IMR-90 (cell line): ENCODE measurements around the gene CRTAC1. TPM values are rescaled to one million over a fixed set of nuclear protein-coding genes. Genes with fewer than 3 reads are reported as not detected.

Source experiments
- ATAC-seq: fragments of 200-7000 bp; cut with Tn5 transposase; 2 replicates; pipeline ENCODE4 v1.9.1; 2020; ENCODE audit warnings: low read depth, mild to moderate bottlenecking, moderate library complexity
- BruUV-seq: library from RNA; stranded (reverse); fragments of 400-500 nt; replicated peaks from 2 replicates; lab custom pipeline; 2021; lab: Mats Ljungman, UMichigan
- CTCF ChIA-PET: fragments of 300-600 bp; formaldehyde crosslinking; extraction: SDS; loops from one replicate; lab custom pipeline; 2021; ENCODE audit warnings: antibody characterized with exemption; lab: Yijun Ruan, JAX
- POLR2A ChIA-PET: fragments of 300-600 bp; sonication (Branson Sonifier 250); formaldehyde crosslinking; loops from one replicate; lab custom pipeline; 2022; ENCODE audit warnings: antibody characterized with exemption; ENCODE audit not compliant: unreplicated experiment; lab: Charles Lee
- DNase-seq: peaks from one replicate; pipeline ENCODE4 v3.0.0; 2013
- H2AFZ ChIP-seq: replicated peaks from 2 replicates; pipeline ENCODE3; 2013; ENCODE audit warnings: low read length, mild to moderate bottlenecking; ENCODE audit not compliant: poor library complexity
- H2AK5ac ChIP-seq: 2 replicates; pipeline ENCODE4 v1.6.1; 2013; ENCODE audit warnings: low read depth, low read length, inconsistent platforms
- H2AK9ac ChIP-seq: replicated peaks from 2 replicates; pipeline ENCODE3; 2013; ENCODE audit warnings: mild to moderate bottlenecking, low read depth, low read length, moderate library complexity; ENCODE audit not compliant: poor library complexity
- H2BK120ac ChIP-seq: 2 replicates; pipeline ENCODE4 v1.6.1; 2013; ENCODE audit warnings: low read depth, low read length, inconsistent platforms
- H2BK15ac ChIP-seq: 3 replicates; pipeline ENCODE4 v1.6.1; 2013; ENCODE audit warnings: low read depth, low read length, inconsistent platforms
- H2BK20ac ChIP-seq: 2 replicates; pipeline ENCODE4 v1.6.1; 2013; ENCODE audit warnings: low read depth, mild to moderate bottlenecking, inconsistent platforms, low read length, moderate library complexity
- H2BK5ac ChIP-seq: 2 replicates; pipeline ENCODE4 v1.6.1; 2013; ENCODE audit warnings: mild to moderate bottlenecking, low read depth, low read length, inconsistent platforms; ENCODE audit not compliant: poor library complexity, severe bottlenecking
- H3K14ac ChIP-seq: replicated peaks from 2 replicates; pipeline ENCODE4 v1.6.1; 2013; ENCODE audit warnings: low read depth, low read length, inconsistent platforms
- H3K18ac ChIP-seq: 2 replicates; pipeline ENCODE4 v1.6.1; 2013; ENCODE audit warnings: low read depth, low read length, control low read depth
- H3K23ac ChIP-seq: 2 replicates; pipeline ENCODE4 v1.6.1; 2013; ENCODE audit warnings: low read depth, low read length, inconsistent platforms
- H3K27ac ChIP-seq: 2 replicates; pipeline ENCODE4 v1.5.1; 2013; ENCODE audit warnings: mild to moderate bottlenecking, control low read depth, low read length; ENCODE audit not compliant: insufficient read depth
- H3K27me3 ChIP-seq: 2 replicates; pipeline ENCODE4 v1.6.1; 2013; ENCODE audit warnings: low read length; ENCODE audit not compliant: control insufficient read depth, insufficient read depth
- H3K36me3 ChIP-seq: 2 replicates; pipeline ENCODE4 v1.6.1; 2013; ENCODE audit warnings: low read length, mixed read lengths; ENCODE audit not compliant: control insufficient read depth, insufficient read depth
- H3K4ac ChIP-seq: 2 replicates; pipeline ENCODE4 v1.6.1; 2013; ENCODE audit warnings: low read depth, low read length, inconsistent platforms
- H3K4me1 ChIP-seq: 2 replicates; pipeline ENCODE4 v1.6.1; 2013; ENCODE audit warnings: low read length, mixed read lengths; ENCODE audit not compliant: control insufficient read depth, insufficient read depth
- H3K4me2 ChIP-seq: 2 replicates; pipeline ENCODE4 v1.6.1; 2013; ENCODE audit warnings: low read depth, mild to moderate bottlenecking, control low read depth, low read length, moderate library complexity
- H3K4me3 ChIP-seq: 2 replicates; pipeline ENCODE4 v1.5.1; 2013; ENCODE audit warnings: low read depth, mild to moderate bottlenecking, control low read depth, low read length, moderate library complexity; ENCODE audit not compliant: insufficient read depth
- H3K56ac ChIP-seq: 2 replicates; pipeline ENCODE4 v1.6.1; 2013; ENCODE audit warnings: low read length, inconsistent platforms; ENCODE audit not compliant: insufficient read depth; ENCODE audit errors: extremely low read depth
- H3K79me1 ChIP-seq, 2 experiments: 2 replicates each; pipeline ENCODE4 v1.6.1; 2013; ENCODE audit warnings: low read length in 2 of 2, inconsistent platforms in 1 of 2, low read depth in 1 of 2
- H3K9ac ChIP-seq: 2 replicates; pipeline ENCODE4 v1.6.1; 2013; ENCODE audit warnings: low read depth, low read length, control low read depth
- H3K9me1 ChIP-seq: 2 replicates; pipeline ENCODE4 v1.6.1; 2013; ENCODE audit warnings: low read length, inconsistent platforms; ENCODE audit not compliant: insufficient read depth
- H3K9me3 ChIP-seq: 2 replicates; pipeline ENCODE4 v1.6.1; 2013; ENCODE audit warnings: low read length; ENCODE audit not compliant: control insufficient read depth, insufficient read depth
- H4K20me1 ChIP-seq: 2 replicates; pipeline ENCODE4 v1.6.1; 2013; ENCODE audit warnings: low read length, inconsistent platforms; ENCODE audit not compliant: insufficient read depth
- H4K5ac ChIP-seq: 2 replicates; pipeline ENCODE4 v1.6.1; 2013; ENCODE audit warnings: mild to moderate bottlenecking, low read depth, low read length, control low read depth
- H4K8ac ChIP-seq, 2 experiments: 2 replicates each; pipeline ENCODE4 v1.6.1; 2013; ENCODE audit warnings: low read depth in 2 of 2, low read length in 2 of 2, control low read depth in 1 of 2, inconsistent platforms in 1 of 2
- H4K91ac ChIP-seq: 2 replicates; pipeline ENCODE4 v1.6.1; 2013; ENCODE audit warnings: low read depth, low read length, inconsistent platforms; ENCODE audit not compliant: insufficient read depth
- BHLHE40 ChIP-seq: fragments of 150-350 bp; IDR thresholded peaks from 2 replicates; pipeline ENCODE4 v1.6.1; 2016; ENCODE audit warnings: mild to moderate bottlenecking, low read depth, low read length
- CEBPB ChIP-seq: IDR thresholded peaks from 2 replicates; pipeline ENCODE4 v1.6.1; 2012; ENCODE audit warnings: low read depth, low read length, improper control_type of control experiment
- FOS ChIP-seq: fragments of 150-350 bp; IDR thresholded peaks from 2 replicates; pipeline ENCODE4 v1.6.1; 2016; ENCODE audit warnings: low read depth, low read length
- MAFK ChIP-seq: IDR thresholded peaks from 2 replicates; pipeline ENCODE4 v1.6.1; 2012; ENCODE audit warnings: low read depth, low read length, improper control_type of control experiment
- MAZ ChIP-seq: IDR thresholded peaks from 2 replicates; pipeline ENCODE4 v1.6.1; 2012; ENCODE audit warnings: low read depth, mild to moderate bottlenecking, low read length, improper control_type of control experiment, moderate library complexity, borderline replicate concordance
- MXI1 ChIP-seq: IDR thresholded peaks from 2 replicates; pipeline ENCODE4 v1.6.1; 2012; ENCODE audit warnings: low read depth, mild to moderate bottlenecking, low read length, moderate library complexity, borderline replicate concordance
- NFE2L2 ChIP-seq: fragments of 150-350 bp; IDR thresholded peaks from 2 replicates; pipeline ENCODE4 v1.6.1; 2016; ENCODE audit warnings: low read depth, mild to moderate bottlenecking, low read length
- POLR2A ChIP-seq: IDR thresholded peaks from 2 replicates; pipeline ENCODE4 v1.6.1; 2012; ENCODE audit warnings: mild to moderate bottlenecking, low read depth, low read length
- RAD21 ChIP-seq: IDR thresholded peaks from 2 replicates; pipeline ENCODE4 v1.6.1; 2012; ENCODE audit warnings: low read length, improper control_type of control experiment
- RCOR1 ChIP-seq: IDR thresholded peaks from 2 replicates; pipeline ENCODE4 v1.6.1; 2012; ENCODE audit warnings: mild to moderate bottlenecking, low read length, improper control_type of control experiment; ENCODE audit not compliant: insufficient replicate concordance
- RFX5 ChIP-seq: IDR thresholded peaks from 2 replicates; pipeline ENCODE4 v1.8.0; 2012; ENCODE audit warnings: low read depth, mild to moderate bottlenecking, low read length, moderate library complexity
- WGBS, 2 experiments: methylation state at CpG; one replicate each; pipeline versions ENCODE4 v1.1.5 to v1.1.7; 2013; ENCODE audit warnings: missing lambda C conversion rate in 2 of 2; ENCODE audit not compliant: insufficient read length in 1 of 2; ENCODE audit errors: extremely low coverage in 2 of 2; 5-methylcytosine and 5-hydroxymethylcytosine counted together
- dilution Hi-C: fragments of 300-500 bp; cut with HindIII; formaldehyde crosslinking; loops from one replicate; pipeline ENCODE4 v1.14.3; 2018; ENCODE audit warnings: low sequenced_read_pairs; ENCODE audit not compliant: unreplicated experiment
- in situ Hi-C: fragments of 300-500 bp; cut with MboI; formaldehyde crosslinking; loops from 3 replicates; pipeline ENCODE4 v1.14.3; 2019; ENCODE audit warnings: low sequenced_read_pairs, inconsistent platforms, mixed read lengths
- intact Hi-C: fragments of 100-400 bp; cut with micrococcal nuclease; formaldehyde crosslinking; loops from 2 replicates; pipeline ENCODE4 v1.10.0; 2022
- polyA plus RNA-seq, 3 experiments: library from polyadenylated mRNA; depleted of rRNA; stranded (reverse); fragments of >200 nt; gene quantifications; 2 replicates each; pipeline ENCODE4 v1.2.3, GENCODE V29; 2012; ENCODE audit warnings: low replicate concordance in 1 of 3
- total RNA-seq: library from RNA; depleted of rRNA; stranded (reverse); fragments of >200 nt; gene quantifications from 2 replicates; pipeline ENCODE4 v1.2.3, GENCODE V29; 2012
- TF ChIP-seq, protein P1 (sequence below): fragments of 150-350 bp; IDR thresholded peaks from 2 replicates; pipeline ENCODE4 v1.6.1; 2017; ENCODE audit warnings: mild to moderate bottlenecking, antibody characterized with exemption, low read length, low read depth
- TF ChIP-seq, protein P2 (sequence below): fragments of 150-350 bp; IDR thresholded peaks from 2 replicates; pipeline ENCODE4 v1.6.1; 2016; ENCODE audit warnings: low read depth, mild to moderate bottlenecking, low read length, moderate library complexity, borderline replicate concordance
- TF ChIP-seq, protein P3 (sequence below): conservative IDR thresholded peaks from 2 replicates; pipeline ENCODE4 v1.5.1; 2012; ENCODE audit warnings: mild to moderate bottlenecking, low read depth, low read length, improper control_type of control experiment

The CRTAC1 gene
- total and polyA plus RNA-seq, 2 of the 4 experiments (the other 2 are of a cell fraction), result not detected

DNA sequence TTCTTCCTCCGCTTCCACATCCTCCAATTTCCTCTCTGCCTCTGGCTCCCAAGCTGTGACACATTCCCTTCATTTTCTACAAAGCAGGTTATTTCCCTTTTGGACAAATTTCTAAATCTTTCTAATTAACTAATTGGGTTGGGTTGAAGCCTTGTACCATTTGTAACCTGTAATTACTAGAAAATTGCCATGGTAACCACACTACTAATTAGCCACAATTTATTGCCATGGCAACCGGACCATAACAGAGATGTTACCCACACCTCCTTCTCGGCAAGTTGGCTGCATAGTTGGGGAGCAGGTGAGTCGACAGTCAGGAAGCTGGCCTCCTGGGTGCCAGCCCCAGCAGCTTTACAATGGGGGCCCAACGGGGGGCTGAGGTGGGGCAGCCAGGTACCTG lies 119.2 kb downstream of the CRTAC1 start:
- Histone ChIP-seq H3K79me1 (no peaks in the 10 kb centered on the region), H4K8ac (no peak overlapping the region), H4K91ac (no peak overlapping the region), H2BK5ac (no peak overlapping the region), H4K20me1 (no peaks in the 10 kb centered on the region), H4K5ac (no peak overlapping the region), H3K4me3 (no peak overlapping the region), H3K4me2 (no peak overlapping the region), H3K56ac (no peak overlapping the region), H2AFZ (no peak overlapping the region), H3K18ac (no peak overlapping the region), H2AK5ac (no peak overlapping the region), H3K23ac (no peak overlapping the region), H2AK9ac (no peak overlapping the region), H2BK20ac (no peak overlapping the region), H3K36me3 (no peaks in the 10 kb centered on the region), H2BK15ac (no peak overlapping the region), H3K27me3 (peaks cover 31% of the 10 kb centered on the region), H3K4ac (no peak overlapping the region), H2BK120ac (no peak overlapping the region), H3K9ac (no peak overlapping the region), H3K14ac (no peak overlapping the region), H3K9me1 (no peaks in the 10 kb centered on the region), H3K27ac (no peak overlapping the region), H3K9me3 (no peaks in the 10 kb centered on the region), H3K4me1 (no peaks in the 10 kb centered on the region)
- in situ Hi-C loops (loop anchor here (10.0 kb wide), 1 partner anchor 134 kb away; no protein-coding TSS in a partner anchor), intact Hi-C loops (loop anchor here (5.0 to 10.0 kb wide), 3 partner anchors 556 to 1336 kb away; no protein-coding TSS in a partner anchor), dilution Hi-C loops (no loop called here)
- ChIA-PET CTCF (interaction anchor here (1.4 kb wide), 1 partner anchor 134 kb away, joined by 3 read pairs; no protein-coding TSS in a partner anchor), POLR2A (no interaction called here)
- no CpG with 5 or more reads among the region's 5 CpGs for WGBS, 2 experiments
- no peak for TF ChIP-seq MAZ
- no peak for TF ChIP-seq MXI1
- no peak for TF ChIP-seq RAD21
- no peak for TF ChIP-seq MAFK
- TF ChIP-seq, protein P1, sequence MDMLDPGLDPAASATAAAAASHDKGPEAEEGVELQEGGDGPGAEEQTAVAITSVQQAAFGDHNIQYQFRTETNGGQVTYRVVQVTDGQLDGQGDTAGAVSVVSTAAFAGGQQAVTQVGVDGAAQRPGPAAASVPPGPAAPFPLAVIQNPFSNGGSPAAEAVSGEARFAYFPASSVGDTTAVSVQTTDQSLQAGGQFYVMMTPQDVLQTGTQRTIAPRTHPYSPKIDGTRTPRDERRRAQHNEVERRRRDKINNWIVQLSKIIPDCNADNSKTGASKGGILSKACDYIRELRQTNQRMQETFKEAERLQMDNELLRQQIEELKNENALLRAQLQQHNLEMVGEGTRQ, result no peak
- TF ChIP-seq NFE2L2, result no peak
- TF ChIP-seq FOS, result no peak
- TF ChIP-seq RFX5, result no peak
- TF ChIP-seq, protein P2, sequence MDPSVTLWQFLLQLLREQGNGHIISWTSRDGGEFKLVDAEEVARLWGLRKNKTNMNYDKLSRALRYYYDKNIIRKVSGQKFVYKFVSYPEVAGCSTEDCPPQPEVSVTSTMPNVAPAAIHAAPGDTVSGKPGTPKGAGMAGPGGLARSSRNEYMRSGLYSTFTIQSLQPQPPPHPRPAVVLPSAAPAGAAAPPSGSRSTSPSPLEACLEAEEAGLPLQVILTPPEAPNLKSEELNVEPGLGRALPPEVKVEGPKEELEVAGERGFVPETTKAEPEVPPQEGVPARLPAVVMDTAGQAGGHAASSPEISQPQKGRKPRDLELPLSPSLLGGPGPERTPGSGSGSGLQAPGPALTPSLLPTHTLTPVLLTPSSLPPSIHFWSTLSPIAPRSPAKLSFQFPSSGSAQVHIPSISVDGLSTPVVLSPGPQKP, result no peak
- TF ChIP-seq, protein P3, sequence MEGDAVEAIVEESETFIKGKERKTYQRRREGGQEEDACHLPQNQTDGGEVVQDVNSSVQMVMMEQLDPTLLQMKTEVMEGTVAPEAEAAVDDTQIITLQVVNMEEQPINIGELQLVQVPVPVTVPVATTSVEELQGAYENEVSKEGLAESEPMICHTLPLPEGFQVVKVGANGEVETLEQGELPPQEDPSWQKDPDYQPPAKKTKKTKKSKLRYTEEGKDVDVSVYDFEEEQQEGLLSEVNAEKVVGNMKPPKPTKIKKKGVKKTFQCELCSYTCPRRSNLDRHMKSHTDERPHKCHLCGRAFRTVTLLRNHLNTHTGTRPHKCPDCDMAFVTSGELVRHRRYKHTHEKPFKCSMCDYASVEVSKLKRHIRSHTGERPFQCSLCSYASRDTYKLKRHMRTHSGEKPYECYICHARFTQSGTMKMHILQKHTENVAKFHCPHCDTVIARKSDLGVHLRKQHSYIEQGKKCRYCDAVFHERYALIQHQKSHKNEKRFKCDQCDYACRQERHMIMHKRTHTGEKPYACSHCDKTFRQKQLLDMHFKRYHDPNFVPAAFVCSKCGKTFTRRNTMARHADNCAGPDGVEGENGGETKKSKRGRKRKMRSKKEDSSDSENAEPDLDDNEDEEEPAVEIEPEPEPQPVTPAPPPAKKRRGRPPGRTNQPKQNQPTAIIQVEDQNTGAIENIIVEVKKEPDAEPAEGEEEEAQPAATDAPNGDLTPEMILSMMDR, result no peak
- no peak for TF ChIP-seq POLR2A
- no peak for TF ChIP-seq BHLHE40
- TF ChIP-seq RCOR1, result no peak
- no peak for TF ChIP-seq CEBPB
- no TSS peak for BruUV-seq
- no peak for DNase-seq
- no peak for ATAC-seq
